ENCODE results near the gene JARID2. TPM values are rescaled to one million over a fixed set of nuclear protein-coding genes. Genes with fewer than 3 reads are reported as not detected.

JARID2 gene
- total RNA-seq, 4 donors from 2014 or later: 11.6 to 22.5 (median 16.4) TPM

DNA sequence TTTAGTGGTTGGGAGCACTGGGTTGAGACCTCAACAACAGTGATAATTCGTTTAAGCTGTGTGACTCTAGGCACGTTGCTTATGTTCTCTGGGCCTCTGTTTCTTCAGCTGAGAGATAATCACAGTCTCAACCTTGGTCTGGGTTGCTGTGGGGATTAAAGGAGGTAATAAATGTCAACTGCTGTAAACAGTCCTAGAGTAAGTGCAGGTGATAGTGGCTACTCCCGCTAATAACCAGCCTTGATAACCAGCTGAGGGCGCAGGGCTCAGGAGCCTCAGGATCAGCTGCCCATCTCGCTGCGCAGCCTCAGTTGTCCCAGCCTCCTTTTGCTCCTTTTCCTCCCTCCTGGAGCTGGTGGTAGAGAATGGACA lies 58.0 kb downstream of the JARID2 start:
- Histone ChIP-seq H3K27me3 (no peaks in the 10 kb centered on the region), H3K27ac (no peak overlapping the region), H3K4me1 (peaks cover 59 to 80% of the 10 kb centered on the region in 2 donors), H3K36me3 (no peaks in the 10 kb centered on the region), H3K4me3 (no peak overlapping the region), H3K9me3 (no peaks in the 10 kb centered on the region)
- TF ChIP-seq, protein P1, sequence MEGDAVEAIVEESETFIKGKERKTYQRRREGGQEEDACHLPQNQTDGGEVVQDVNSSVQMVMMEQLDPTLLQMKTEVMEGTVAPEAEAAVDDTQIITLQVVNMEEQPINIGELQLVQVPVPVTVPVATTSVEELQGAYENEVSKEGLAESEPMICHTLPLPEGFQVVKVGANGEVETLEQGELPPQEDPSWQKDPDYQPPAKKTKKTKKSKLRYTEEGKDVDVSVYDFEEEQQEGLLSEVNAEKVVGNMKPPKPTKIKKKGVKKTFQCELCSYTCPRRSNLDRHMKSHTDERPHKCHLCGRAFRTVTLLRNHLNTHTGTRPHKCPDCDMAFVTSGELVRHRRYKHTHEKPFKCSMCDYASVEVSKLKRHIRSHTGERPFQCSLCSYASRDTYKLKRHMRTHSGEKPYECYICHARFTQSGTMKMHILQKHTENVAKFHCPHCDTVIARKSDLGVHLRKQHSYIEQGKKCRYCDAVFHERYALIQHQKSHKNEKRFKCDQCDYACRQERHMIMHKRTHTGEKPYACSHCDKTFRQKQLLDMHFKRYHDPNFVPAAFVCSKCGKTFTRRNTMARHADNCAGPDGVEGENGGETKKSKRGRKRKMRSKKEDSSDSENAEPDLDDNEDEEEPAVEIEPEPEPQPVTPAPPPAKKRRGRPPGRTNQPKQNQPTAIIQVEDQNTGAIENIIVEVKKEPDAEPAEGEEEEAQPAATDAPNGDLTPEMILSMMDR (IDR thresholded peaks at IDR 0.05 in 4 of 5, conservative IDR thresholded peaks at IDR 0.05 in 1 of 5): no peak
- TF ChIP-seq POLR2A (IDR thresholded peaks at IDR 0.05): no peak
- DNase-seq: no peak
- in situ Hi-C loops (cut with MboI; ENCODE audit: low sequenced_read_pairs in 4 of 4): no loop called here
- ATAC-seq: no peak
- intact Hi-C loops (cut with DNase I; ENCODE audit: low total_unique reads): no loop called here

GRCh38 chr6:15304337-15305042 lies 58.6 kb downstream of the JARID2 start:
- H3K27ac ChIP-seq: no peak overlapping the region
- H3K36me3 ChIP-seq: no peaks in the 10 kb centered on the region
- ATAC-seq: no peak
- H3K4me1 ChIP-seq: peaks cover 58 to 77% of the 10 kb centered on the region in 2 donors
- no peak for TF ChIP-seq POLR2A (IDR thresholded peaks at IDR 0.05)
- TF ChIP-seq, protein P1 (IDR thresholded peaks at IDR 0.05 in 4 of 5, conservative IDR thresholded peaks at IDR 0.05 in 1 of 5): no peak
- in situ Hi-C loops (cut with MboI; ENCODE audit: low sequenced_read_pairs in 4 of 4): no loop called here
- H3K27me3 ChIP-seq: no peaks in the 10 kb centered on the region
- H3K9me3 ChIP-seq: no peaks in the 10 kb centered on the region
- no peak overlapping the region for H3K4me3 ChIP-seq
- intact Hi-C loops (cut with DNase I; ENCODE audit: low total_unique reads): no loop called here
- no peak for DNase-seq

- Histone ChIP-seq H3K27me3 (no peaks in the 10 kb centered on the region), H3K4me3 (no peak overlapping the region), H3K36me3 (no peaks in the 10 kb centered on the region), H3K9me3 (no peaks in the 10 kb centered on the region), H3K4me1 (peaks cover 58 to 77% of the 10 kb centered on the region in 2 donors), H3K27ac (no peak overlapping the region)
- in situ Hi-C loops (cut with MboI; ENCODE audit: low sequenced_read_pairs in 4 of 4): no loop called here
- DNase-seq (no peak), ATAC-seq (no peak)
- TF ChIP-seq POLR2A (IDR thresholded peaks at IDR 0.05): no peak
- TF ChIP-seq, protein P1 (IDR thresholded peaks at IDR 0.05 in 4 of 5, conservative IDR thresholded peaks at IDR 0.05 in 1 of 5): no peak
- intact Hi-C loops (cut with DNase I; ENCODE audit: low total_unique reads): no loop called here
These were observed 59.6 kb downstream of the JARID2 start for GRCh38 chr6:15305496-15305895.

DNA sequence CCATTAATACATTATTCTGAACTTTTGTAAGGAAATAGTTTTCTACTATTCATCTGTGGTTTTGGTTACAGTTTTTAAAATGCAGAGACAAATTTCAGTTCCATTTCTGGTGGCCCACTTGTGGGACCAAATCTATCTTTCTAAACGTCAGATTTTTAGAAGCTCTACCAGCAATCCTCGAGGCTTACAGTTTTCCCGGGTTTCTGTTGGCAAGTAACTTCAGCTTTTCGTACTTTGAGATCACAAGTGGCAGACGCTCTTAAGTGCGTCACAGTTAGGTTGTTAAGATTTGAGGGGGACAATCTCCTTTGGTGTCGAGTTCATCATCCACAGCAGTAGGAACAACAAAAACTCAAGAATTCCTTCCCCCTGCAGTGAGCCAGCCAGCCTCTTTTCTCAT lies 60.0 kb downstream of the JARID2 start:
- ATAC-seq: no peak

GRCh38 chr6:15308435-15309213 lies 62.8 kb downstream of the JARID2 start:
- DNase-seq: no peak
- Histone ChIP-seq H3K27me3 (no peaks in the 10 kb centered on the region), H3K36me3 (no peaks in the 10 kb centered on the region), H3K4me1 (peaks cover 68 to 80% of the 10 kb centered on the region in 2 donors), H3K9me3 (no peaks in the 10 kb centered on the region), H3K27ac (no peak overlapping the region), H3K4me3 (no peak overlapping the region)
- intact Hi-C loops (cut with DNase I; ENCODE audit: low total_unique reads): no loop called here
- no peak for ATAC-seq
- in situ Hi-C loops (cut with MboI; ENCODE audit: low sequenced_read_pairs in 4 of 4): no loop called here
- TF ChIP-seq, protein P1 (IDR thresholded peaks at IDR 0.05 in 4 of 5, conservative IDR thresholded peaks at IDR 0.05 in 1 of 5): no peak
- TF ChIP-seq POLR2A (IDR thresholded peaks at IDR 0.05): no peak

More for the DNA sequence above, 60.0 kb downstream of the JARID2 start:
- no peaks in the 10 kb centered on the region for H3K9me3 ChIP-seq
- no peaks in the 10 kb centered on the region for H3K36me3 ChIP-seq
- TF ChIP-seq POLR2A (IDR thresholded peaks at IDR 0.05): no peak
- no peak overlapping the region for H3K4me3 ChIP-seq
- H3K27ac ChIP-seq: no peak overlapping the region
- no peak for DNase-seq
- in situ Hi-C loops (cut with MboI; ENCODE audit: low sequenced_read_pairs in 4 of 4): no loop called here
- H3K4me1 ChIP-seq: peaks cover 61 to 78% of the 10 kb centered on the region in 2 donors
- H3K27me3 ChIP-seq: no peaks in the 10 kb centered on the region
- intact Hi-C loops (cut with DNase I; ENCODE audit: low total_unique reads): no loop called here

Measured in gastrocnemius medialis (tissue), 4 donors.